Right atrium auricular region (tissue), 2 donors: ENCODE measurements around the gene PLA2R1. TPM values are rescaled to one million over a fixed set of nuclear protein-coding genes. Genes with fewer than 3 reads are reported as not detected.

Experiments used
- DNase-seq: peaks from one replicate; pipeline ENCODE4 v3.0.0-alpha.2; 2019; ENCODE audit warnings: low spot score
- H3K27ac ChIP-seq, 2 donors: fragments of 200-600 bp; sonication (generic); 1 replicate in 1 of 2; 2 replicates in 1 of 2; pipeline ENCODE4 v1.5.1; 2016 to 2019
- H3K27me3 ChIP-seq, 2 donors: fragments of 200-600 bp; sonication (generic); one replicate each; pipeline versions ENCODE4 v1.5.1 to v1.6.0; 2017 to 2019
- H3K36me3 ChIP-seq: fragments of 200-600 bp; sonication (generic); one replicate; pipeline ENCODE4 v1.5.1; 2016
- H3K4me1 ChIP-seq, 2 donors: fragments of 200-600 bp; sonication (generic); one replicate each; pipeline versions ENCODE4 v1.5.1 to v1.6.0; 2017 to 2019
- H3K4me3 ChIP-seq, 2 donors: fragments of 200-600 bp; sonication (generic); 1 replicate in 1 of 2; 2 replicates in 1 of 2; pipeline ENCODE4 v1.5.1; 2017 to 2019; ENCODE audit warnings: mild to moderate bottlenecking in 1 of 2, moderate library complexity in 1 of 2
- H3K9me3 ChIP-seq, 2 donors: fragments of 200-600 bp; sonication (generic); one replicate each; pipeline ENCODE4 v1.5.1; 2019
- total RNA-seq, 2 donors: library from RNA; depleted of rRNA; stranded (reverse); fragments of >200 nt; gene quantifications; one replicate each; pipeline ENCODE4 v1.1.0, GENCODE V29; 2016
- TF ChIP-seq, protein P1 (sequence below), 2 donors: fragments of 200-600 bp; sonication (generic); IDR thresholded peaks; one replicate each; pipeline ENCODE4 v1.5.1; 2019; ENCODE audit warnings: antibody characterized with exemption in 2 of 2

Gene PLA2R1
- total RNA-seq, 2 donors from 2014 or later: 2.8 to 3.3 TPM

DNA sequence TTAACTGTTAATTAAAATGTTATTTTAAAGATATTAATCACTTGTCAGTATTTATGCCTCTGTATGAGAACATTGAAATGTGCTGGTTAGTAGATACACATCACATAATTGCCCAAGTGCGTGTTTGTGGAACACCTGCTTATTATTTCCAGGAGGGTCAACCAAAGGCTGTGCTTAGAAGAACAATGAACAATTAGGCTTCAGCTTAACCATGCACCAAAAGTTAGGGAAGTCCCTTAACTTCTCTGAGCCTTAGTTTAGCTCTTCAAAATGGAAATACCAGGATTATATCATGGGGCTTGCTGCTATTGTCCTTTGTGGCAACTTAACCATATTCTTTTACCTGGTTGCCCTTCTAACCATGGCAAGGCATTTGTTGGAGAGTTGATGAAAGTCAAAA, 43.0 kb upstream of the PLA2R1 start:
- no peak overlapping the region for H3K27ac ChIP-seq
- H3K9me3 ChIP-seq: no peaks in the 10 kb centered on the region
- DNase-seq: no peak
- no peaks in the 10 kb centered on the region for H3K27me3 ChIP-seq
- H3K4me1 ChIP-seq: no peaks in the 10 kb centered on the region
- H3K4me3 ChIP-seq: no peak overlapping the region
- TF ChIP-seq, protein P1, sequence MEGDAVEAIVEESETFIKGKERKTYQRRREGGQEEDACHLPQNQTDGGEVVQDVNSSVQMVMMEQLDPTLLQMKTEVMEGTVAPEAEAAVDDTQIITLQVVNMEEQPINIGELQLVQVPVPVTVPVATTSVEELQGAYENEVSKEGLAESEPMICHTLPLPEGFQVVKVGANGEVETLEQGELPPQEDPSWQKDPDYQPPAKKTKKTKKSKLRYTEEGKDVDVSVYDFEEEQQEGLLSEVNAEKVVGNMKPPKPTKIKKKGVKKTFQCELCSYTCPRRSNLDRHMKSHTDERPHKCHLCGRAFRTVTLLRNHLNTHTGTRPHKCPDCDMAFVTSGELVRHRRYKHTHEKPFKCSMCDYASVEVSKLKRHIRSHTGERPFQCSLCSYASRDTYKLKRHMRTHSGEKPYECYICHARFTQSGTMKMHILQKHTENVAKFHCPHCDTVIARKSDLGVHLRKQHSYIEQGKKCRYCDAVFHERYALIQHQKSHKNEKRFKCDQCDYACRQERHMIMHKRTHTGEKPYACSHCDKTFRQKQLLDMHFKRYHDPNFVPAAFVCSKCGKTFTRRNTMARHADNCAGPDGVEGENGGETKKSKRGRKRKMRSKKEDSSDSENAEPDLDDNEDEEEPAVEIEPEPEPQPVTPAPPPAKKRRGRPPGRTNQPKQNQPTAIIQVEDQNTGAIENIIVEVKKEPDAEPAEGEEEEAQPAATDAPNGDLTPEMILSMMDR (IDR thresholded peaks at IDR 0.05): no peak
- no peaks in the 10 kb centered on the region for H3K36me3 ChIP-seq

DNA sequence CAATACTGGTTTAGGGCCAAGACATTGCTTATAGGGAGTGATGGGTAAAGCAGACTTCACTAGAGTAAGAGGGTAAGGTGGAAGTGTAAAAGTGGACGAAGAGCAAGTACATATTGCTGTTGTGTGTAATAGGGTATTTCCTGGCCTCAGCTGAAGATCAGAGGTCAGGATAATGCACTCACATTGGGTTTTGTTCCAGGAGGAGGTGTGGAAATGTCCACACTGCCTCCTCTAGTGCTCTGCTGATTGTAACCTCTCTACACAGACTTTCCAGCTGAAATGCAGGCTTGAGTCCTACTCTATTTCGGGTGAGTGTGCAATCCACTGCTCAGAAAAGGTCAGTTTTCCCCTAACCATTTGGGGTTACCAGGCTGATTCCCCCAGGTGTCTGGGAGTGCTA, 41.7 kb upstream of the PLA2R1 start:
- no peak overlapping the region for H3K27ac ChIP-seq

DNA sequence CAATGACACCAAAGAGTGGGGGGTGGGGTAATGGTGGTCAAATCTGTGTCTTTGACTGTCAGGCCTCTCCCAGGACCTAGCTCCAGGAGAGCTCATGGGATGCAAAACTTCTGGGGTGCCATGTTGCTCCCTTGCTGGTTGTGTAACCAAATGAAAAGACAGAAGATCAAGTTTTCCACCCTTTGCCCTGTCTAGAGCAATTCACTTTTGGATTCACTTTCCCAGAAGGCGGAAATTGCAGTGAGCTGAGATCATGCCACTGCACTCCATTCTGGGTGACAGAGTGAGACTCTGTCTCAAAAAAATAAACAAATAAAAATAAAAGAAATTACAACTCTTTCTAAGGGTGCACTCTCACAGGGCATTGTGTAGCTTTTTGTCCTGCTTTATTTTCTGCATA, 34.9 kb upstream of the PLA2R1 start:
- Histone ChIP-seq H3K36me3 (no peaks in the 10 kb centered on the region), H3K9me3 (peaks cover 4 to 13% of the 10 kb centered on the region in 2 donors), H3K4me1 (no peaks in the 10 kb centered on the region), H3K27me3 (no peaks in the 10 kb centered on the region), H3K4me3 (no peak overlapping the region), H3K27ac (no peak overlapping the region)
- no peak for DNase-seq
- TF ChIP-seq, protein P1 (IDR thresholded peaks at IDR 0.05): no peak

More for the DNA sequence above, 41.7 kb upstream of the PLA2R1 start:
- no peak overlapping the region for H3K4me3 ChIP-seq
- DNase-seq: no peak
- no peaks in the 10 kb centered on the region for H3K36me3 ChIP-seq
- H3K27me3 ChIP-seq: no peaks in the 10 kb centered on the region
- TF ChIP-seq, protein P1 (IDR thresholded peaks at IDR 0.05): no peak
- no peaks in the 10 kb centered on the region for H3K4me1 ChIP-seq
- no peaks in the 10 kb centered on the region for H3K9me3 ChIP-seq

DNA sequence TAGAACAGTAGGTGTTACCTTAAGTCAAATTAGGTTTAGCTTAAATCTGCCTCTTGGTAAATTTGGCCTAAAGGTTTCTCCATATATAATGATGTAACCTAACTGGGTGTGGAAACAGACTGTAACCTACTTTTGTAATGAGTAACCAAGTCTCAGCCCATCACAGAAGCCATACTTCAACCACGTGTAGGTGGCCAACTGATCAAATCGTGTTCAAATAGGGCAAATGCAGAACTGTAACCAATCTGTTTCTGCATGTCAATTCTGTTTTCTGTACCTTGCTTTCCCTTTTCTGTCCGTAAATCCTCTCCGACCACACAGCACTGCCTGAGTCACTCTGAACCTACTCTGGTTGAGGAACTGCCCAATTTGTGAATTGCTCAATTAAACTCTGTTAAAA, 34.0 kb upstream of the PLA2R1 start:
- TF ChIP-seq, protein P1 (IDR thresholded peaks at IDR 0.05): no peak
- Histone ChIP-seq H3K9me3 (peaks cover 4 to 13% of the 10 kb centered on the region in 2 donors), H3K27ac (no peak overlapping the region), H3K27me3 (no peaks in the 10 kb centered on the region), H3K36me3 (no peaks in the 10 kb centered on the region), H3K4me1 (no peaks in the 10 kb centered on the region), H3K4me3 (no peak overlapping the region)
- no peak for DNase-seq

DNA sequence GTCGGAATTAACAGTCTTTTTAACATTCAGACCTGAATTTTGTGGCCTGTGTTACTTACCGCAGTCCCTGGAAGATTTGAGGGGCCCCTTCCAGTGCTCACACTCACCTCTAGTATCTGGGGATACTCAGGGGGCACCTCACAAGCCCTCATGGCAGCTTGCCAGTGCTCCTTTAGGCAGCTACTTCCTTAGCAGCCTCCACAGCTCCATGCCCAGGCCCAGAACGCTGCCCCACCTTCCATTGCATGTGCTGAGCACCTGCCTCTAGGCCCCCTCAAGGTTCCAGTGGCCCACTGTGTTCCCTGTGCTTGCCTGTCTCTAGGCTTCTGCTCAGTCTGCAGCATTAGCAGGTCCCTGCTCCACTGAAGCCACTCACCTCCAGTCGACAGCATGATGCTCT, 30.0 kb upstream of the PLA2R1 start:
- Histone ChIP-seq H3K27ac (no peak overlapping the region), H3K4me3 (no peak overlapping the region), H3K4me1 (no peaks in the 10 kb centered on the region), H3K9me3 (peaks cover 25 to 46% of the 10 kb centered on the region in 2 donors), H3K27me3 (no peaks in the 10 kb centered on the region), H3K36me3 (no peaks in the 10 kb centered on the region)
- TF ChIP-seq, protein P1 (IDR thresholded peaks at IDR 0.05): no peak
- no peak for DNase-seq

DNA sequence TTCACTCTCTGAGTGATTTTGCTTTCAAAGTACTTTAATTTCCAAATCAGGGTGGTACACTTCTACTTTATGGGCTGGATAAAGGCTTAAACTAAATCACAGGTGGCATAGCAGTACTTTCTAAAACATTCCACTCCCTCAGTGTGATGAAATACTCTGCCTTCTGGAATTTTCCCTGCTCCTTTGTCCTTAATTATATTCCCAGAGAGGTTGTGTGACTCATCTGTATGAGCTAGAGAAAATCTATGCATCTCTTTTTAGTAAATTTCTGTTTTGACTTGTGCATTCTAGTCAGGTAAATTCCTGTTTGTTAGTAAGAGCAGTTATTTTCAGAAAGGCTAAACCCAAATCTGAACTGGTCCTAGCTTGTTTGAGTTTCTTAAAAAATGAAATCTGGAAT, 29.0 kb upstream of the PLA2R1 start:
- TF ChIP-seq, protein P1 (IDR thresholded peaks at IDR 0.05): no peak
- no peaks in the 10 kb centered on the region for H3K27me3 ChIP-seq
- DNase-seq: no peak
- no peak overlapping the region for H3K4me3 ChIP-seq
- no peaks in the 10 kb centered on the region for H3K36me3 ChIP-seq
- peaks cover 32 to 57% of the 10 kb centered on the region in 2 donors for H3K9me3 ChIP-seq
- H3K27ac ChIP-seq: no peak overlapping the region
- no peaks in the 10 kb centered on the region for H3K4me1 ChIP-seq
